Activated CD4-positive, alpha-beta T cell treated with anti-CD3 and anti-CD28 coated beads, Interleukin-2, amount 50 U/mL, for 16 hours (primary cell): ENCODE results near the gene DPM1.

Experiments
- DNase-seq: peaks from one replicate; pipeline ENCODE4 v3.0.0-alpha.2; 2020

DPM1 gene

GRCh38 chr20:50892394-50892793, 65.9 kb downstream of the DPM1 start:
- no peak for DNase-seq

DNA sequence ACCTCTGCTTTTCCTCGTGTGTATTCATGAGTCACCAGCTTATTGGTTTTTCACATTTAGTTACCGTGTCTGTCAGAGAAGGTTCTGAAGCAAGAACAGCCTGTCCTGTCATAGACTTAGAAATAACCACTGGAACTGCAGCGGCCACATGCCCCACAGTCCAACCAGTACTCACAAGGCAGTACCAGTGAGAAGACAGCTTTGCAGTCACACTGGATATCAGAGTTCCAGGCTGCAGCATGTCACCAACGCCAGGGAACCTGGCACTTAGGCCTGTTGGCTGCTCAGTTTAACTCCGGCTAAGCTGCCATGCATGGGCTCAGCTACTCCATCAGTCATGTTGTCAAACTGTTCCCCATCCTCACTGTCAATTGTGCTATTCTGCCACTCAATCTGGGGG, 67.2 kb downstream of the DPM1 start:
- no peak for DNase-seq

- DNase-seq, result no peak
These were observed 70.8 kb downstream of the DPM1 start for GRCh38 chr20:50887576-50887975.

- no peak for DNase-seq
These were observed 72.0 kb downstream of the DPM1 start for GRCh38 chr20:50886184-50886790.

- no peak for DNase-seq
These were observed 72.6 kb downstream of the DPM1 start for GRCh38 chr20:50885781-50886180.

GRCh38 chr20:50885068-50885467, 73.3 kb downstream of the DPM1 start:
- DNase-seq, result no peak
